GM12865 (cell line): ENCODE data around the gene IGSF23.

Experiments
- DNase-seq: peaks from one replicate; pipeline ENCODE4 v3.0.0; 2010; ENCODE audit warnings: low read depth
- H3K4me3 ChIP-seq: 2 replicates; pipeline ENCODE4 v1.5.1; 2011; ENCODE audit warnings: mild to moderate bottlenecking, low read depth, low read length, control low read depth
- TF ChIP-seq, protein P1 (sequence below): IDR thresholded peaks from 2 replicates; pipeline ENCODE4 v1.5.1; 2011; ENCODE audit warnings: low read length, control low read depth, low read depth, inconsistent platforms; ENCODE audit not compliant: insufficient read depth; ENCODE audit errors: missing control alignments

IGSF23 gene

DNA sequence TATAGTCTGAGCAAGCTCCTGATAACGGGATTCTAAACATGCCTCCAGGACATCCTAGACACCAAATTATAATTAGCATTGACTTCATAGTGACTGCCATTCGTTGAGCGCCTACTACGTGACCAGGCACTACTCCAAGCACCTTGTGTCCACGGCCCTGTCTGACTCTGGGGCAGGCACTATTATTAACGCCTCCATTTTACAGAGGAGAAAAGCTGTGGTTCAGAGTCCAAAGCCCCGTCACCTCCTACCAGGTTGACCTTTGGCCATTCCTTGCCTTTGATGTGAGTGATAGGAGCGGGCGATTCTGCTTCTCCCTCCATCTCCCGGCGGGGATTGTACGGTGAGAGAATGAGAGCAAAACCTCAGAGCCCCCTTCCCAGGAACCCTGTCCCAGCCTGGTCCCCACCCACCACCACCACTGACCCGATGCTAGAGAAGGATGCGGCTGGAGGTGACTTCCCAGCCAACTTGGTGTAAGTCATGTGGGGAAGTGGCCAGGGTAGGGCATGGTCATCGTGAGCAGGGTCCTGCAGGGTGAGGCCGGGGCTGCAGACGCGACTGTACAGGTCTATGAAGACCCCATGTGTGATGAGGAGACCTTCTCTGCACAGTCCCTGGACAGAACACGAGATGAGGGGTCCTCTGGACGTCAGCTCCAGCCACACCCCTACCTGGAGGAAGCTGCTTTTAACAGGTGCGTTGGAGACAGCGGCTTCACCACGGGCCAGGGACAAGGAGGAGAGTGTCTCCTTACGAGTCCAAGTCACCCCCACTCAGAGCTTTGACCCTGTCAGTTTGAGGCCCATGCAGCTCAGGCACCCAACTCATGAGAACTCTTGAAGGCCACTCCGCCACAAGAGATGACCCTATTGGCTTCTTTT is at the start of gene IGSF23:
Gene IGSF23, plus strand, starts transcription at position 269 of the 884 bp plus-strand sequence. Its CDS starts 83 bp downstream, at position 352.
- no peak within 1 kb of the TSS for H3K4me3 ChIP-seq
- no peak for DNase-seq
- TF ChIP-seq, protein P1, sequence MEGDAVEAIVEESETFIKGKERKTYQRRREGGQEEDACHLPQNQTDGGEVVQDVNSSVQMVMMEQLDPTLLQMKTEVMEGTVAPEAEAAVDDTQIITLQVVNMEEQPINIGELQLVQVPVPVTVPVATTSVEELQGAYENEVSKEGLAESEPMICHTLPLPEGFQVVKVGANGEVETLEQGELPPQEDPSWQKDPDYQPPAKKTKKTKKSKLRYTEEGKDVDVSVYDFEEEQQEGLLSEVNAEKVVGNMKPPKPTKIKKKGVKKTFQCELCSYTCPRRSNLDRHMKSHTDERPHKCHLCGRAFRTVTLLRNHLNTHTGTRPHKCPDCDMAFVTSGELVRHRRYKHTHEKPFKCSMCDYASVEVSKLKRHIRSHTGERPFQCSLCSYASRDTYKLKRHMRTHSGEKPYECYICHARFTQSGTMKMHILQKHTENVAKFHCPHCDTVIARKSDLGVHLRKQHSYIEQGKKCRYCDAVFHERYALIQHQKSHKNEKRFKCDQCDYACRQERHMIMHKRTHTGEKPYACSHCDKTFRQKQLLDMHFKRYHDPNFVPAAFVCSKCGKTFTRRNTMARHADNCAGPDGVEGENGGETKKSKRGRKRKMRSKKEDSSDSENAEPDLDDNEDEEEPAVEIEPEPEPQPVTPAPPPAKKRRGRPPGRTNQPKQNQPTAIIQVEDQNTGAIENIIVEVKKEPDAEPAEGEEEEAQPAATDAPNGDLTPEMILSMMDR: no peak

DNA sequence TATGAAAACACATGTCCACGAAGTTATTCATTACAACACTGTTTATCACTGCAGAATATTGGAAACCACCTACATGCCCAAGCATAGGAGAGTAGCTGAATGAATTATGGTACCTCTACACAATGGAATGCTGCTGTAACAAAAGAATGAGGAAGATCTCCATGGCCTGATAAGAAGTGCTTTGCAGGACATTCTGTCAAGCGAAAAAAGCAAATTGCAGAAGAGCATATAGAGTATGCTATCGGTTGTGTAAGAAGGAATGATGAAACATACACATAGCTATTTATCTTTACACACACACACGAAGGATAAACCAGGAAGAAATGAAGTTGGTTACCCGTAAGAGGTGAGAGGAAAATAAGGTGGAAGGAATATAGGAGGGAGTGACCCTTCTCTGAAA is 46.4 kb upstream of the IGSF23 start:
- TF ChIP-seq, protein P1: no peak
- no peak overlapping the region for H3K4me3 ChIP-seq
- no peak for DNase-seq

DNA sequence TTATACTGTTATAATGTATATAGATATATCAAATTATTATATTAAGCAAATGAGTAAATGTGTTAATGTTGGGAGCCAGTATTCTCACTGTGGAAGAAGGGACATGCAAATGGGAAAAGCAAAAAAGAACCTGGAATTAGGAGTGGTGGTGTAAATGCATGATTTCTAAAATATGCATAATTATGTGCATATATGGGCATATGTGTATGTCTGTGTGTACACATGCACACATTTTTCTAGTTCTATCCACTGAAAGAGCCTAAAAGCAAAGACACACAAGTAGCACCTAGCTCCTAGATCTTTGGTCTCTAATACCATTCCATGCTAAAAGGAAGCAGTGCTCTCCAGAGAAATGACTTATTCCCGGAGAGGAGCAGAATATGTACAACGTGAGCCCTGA is 45.6 kb upstream of the IGSF23 start:
- H3K4me3 ChIP-seq: no peak overlapping the region
- TF ChIP-seq, protein P1: no peak
- no peak for DNase-seq

DNA sequence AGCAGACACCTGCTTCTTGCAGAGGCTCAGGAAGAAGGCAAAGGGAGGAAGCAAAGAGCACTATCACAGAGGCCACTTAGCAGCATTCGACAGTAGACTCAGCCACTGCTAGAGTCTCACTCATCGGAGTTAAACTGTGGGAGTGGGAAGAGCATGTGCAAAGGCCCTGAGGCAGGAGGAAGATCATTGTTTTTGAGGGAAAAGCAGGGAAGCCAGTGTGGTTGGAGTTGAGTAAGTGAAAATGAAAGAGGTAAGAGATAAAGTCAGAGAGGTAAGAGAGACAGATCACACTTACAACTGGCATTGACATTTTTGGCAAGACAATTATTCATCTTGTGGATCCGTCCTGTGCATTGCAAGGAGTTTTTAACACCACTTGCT is 42.8 kb upstream of the IGSF23 start:
- H3K4me3 ChIP-seq: no peak overlapping the region
- no peak for DNase-seq
- TF ChIP-seq, protein P1: no peak

DNA sequence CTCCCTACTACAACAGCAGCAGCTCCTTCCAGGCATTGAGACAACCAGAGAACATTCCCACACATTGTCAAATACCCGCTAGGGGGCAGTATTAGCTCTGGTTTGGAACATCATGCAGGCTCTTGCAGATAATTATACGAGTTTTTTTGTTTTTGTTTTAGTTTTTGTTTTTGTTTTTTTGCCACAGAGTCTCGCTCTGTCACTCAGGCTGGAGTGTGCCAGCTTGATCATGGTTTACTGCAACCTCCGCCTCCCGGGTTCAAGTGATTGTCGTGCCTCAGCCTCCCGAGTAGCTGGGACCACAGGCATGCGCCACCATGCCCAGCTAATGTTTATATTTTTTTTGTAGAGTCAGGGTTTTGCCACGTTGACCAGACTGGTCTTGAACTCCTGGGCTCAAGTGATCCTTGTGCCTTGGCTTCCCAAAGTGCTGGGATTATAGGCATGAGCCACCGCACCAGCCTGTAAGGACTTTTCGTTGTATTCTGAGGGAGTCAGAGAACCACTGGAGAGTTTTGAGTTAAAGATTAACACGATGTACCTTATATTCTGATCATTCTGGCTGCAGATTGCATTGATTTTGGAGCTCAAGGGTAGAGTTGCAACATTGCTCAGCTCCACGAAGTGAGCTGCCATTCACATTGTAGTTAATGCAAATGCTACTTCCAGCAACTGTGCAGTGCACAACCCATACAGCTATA is 42.2 kb upstream of the IGSF23 start:
- peak; percentile 73 for DNase-seq
- H3K4me3 ChIP-seq: no peak overlapping the region
- TF ChIP-seq, protein P1: peak; percentile 58

DNA sequence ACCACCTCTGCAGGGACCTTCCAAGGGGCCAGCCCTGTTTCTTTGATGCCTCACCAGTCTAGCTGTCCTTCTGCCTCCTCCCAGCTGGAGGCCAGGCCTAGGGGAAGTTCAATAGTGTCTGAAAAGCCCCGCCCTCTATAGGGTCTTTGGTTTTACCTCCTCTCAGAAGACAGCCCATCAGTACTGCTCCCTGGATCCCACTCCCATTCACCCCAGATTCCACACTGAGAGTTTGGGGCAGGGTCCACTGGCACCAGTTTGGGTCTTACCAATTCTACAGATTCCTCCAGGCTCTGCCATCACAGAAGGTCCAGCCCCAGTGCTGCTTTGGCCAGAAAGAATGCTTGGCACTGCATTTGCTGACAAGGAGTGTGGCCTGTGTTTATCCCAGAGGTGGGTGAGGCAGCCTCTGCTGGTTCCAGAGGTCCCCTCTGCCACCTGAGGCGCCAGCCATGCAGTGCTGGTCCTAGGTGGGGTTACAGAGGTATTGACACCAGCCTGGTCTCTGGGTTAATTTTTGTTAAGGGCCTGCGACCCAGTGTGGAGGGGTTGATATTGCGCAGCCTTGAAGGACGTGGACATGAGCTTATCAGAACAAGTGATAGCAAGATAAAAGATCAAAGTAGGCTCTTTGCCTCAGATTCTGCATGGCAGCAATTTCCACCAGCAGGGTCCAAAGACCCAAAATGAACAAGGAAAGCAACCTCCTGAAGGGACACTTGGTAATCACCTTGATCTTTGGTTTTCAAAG is 41.4 kb upstream of the IGSF23 start:
- TF ChIP-seq, protein P1: no peak
- no peak for DNase-seq
- no peak overlapping the region for H3K4me3 ChIP-seq
